H9 (cell line): ENCODE data around the gene SLC37A4. TPM values are rescaled to one million over a fixed set of nuclear protein-coding genes. Genes with fewer than 3 reads are reported as not detected.
"Not testable (repeated sequence)": the region's sequence is repeated elsewhere in the genome, so short reads cannot be mapped to it uniquely, and the experiment has no call there.

Experiments
- DNase-seq: peaks from one replicate; pipeline ENCODE4 v3.0.0-alpha.2; 2017
- H2AFZ ChIP-seq: one replicate; pipeline ENCODE4 v1.6.1; 2013; ENCODE audit warnings: mild to moderate bottlenecking, low read length, control low read depth, moderate library complexity
- H2AK5ac ChIP-seq: 2 replicates; pipeline ENCODE4 v1.6.1; 2013; ENCODE audit warnings: low read length, control low read depth, mixed read lengths; ENCODE audit not compliant: insufficient read length
- H2BK120ac ChIP-seq: one replicate; pipeline ENCODE4 v1.6.1; 2013; ENCODE audit warnings: low read depth, mild to moderate bottlenecking, low read length, control low read depth, inconsistent platforms; ENCODE audit not compliant: poor library complexity, severe bottlenecking
- H2BK12ac ChIP-seq: 2 replicates; pipeline ENCODE4 v1.6.1; 2013; ENCODE audit warnings: low read length, control low read depth, mixed read lengths, low read depth; ENCODE audit not compliant: insufficient read length
- H2BK15ac ChIP-seq: 2 replicates; pipeline ENCODE4 v1.6.1; 2013; ENCODE audit warnings: low read depth, low read length, control low read depth
- H2BK20ac ChIP-seq: one replicate; pipeline ENCODE4 v1.6.1; 2013; ENCODE audit warnings: low read depth, mild to moderate bottlenecking, low read length, control low read depth, inconsistent platforms; ENCODE audit not compliant: poor library complexity, severe bottlenecking
- H2BK5ac ChIP-seq: 2 replicates; pipeline ENCODE4 v1.6.1; 2013; ENCODE audit warnings: low read length, control low read depth, mixed read lengths; ENCODE audit not compliant: insufficient read length
- H3K14ac ChIP-seq: 2 replicates; pipeline ENCODE4 v1.6.1; 2013; ENCODE audit warnings: low read length, control low read depth; ENCODE audit not compliant: insufficient read depth
- H3K18ac ChIP-seq: 2 replicates; pipeline ENCODE4 v1.6.1; 2013; ENCODE audit warnings: low read depth, mild to moderate bottlenecking, mixed read lengths, low read length, control low read depth; ENCODE audit not compliant: insufficient read length
- H3K23ac ChIP-seq: 2 replicates; pipeline ENCODE4 v1.6.1; 2013; ENCODE audit warnings: low read length, control low read depth, mixed read lengths, low read depth; ENCODE audit not compliant: insufficient read length
- H3K23me2 ChIP-seq: 2 replicates; pipeline ENCODE4 v1.6.1; 2013; ENCODE audit warnings: low read depth, mild to moderate bottlenecking, mixed read lengths, low read length, control low read depth; ENCODE audit not compliant: insufficient read length, poor library complexity, severe bottlenecking
- H3K27ac ChIP-seq: 2 replicates; pipeline ENCODE4 v1.5.1; 2013; ENCODE audit warnings: low read length, control low read depth, mixed read lengths, low read depth; ENCODE audit not compliant: insufficient read length
- H3K27me3 ChIP-seq: 2 replicates; pipeline ENCODE4 v1.6.1; 2013; ENCODE audit warnings: low read length, control low read depth, inconsistent platforms; ENCODE audit not compliant: insufficient read depth
- H3K4ac ChIP-seq: 2 replicates; pipeline ENCODE4 v1.6.1; 2013; ENCODE audit warnings: low read depth, mild to moderate bottlenecking, control low read depth, inconsistent platforms, low read length, moderate library complexity
- H3K4me1 ChIP-seq: 2 replicates; pipeline ENCODE4 v1.6.1; 2013; ENCODE audit warnings: low read length, control low read depth, inconsistent platforms; ENCODE audit not compliant: insufficient read depth
- H3K4me2 ChIP-seq: 2 replicates; pipeline ENCODE4 v1.6.1; 2013; ENCODE audit warnings: low read length, control low read depth, mixed read lengths; ENCODE audit not compliant: insufficient read length, insufficient read depth
- H3K56ac ChIP-seq: 2 replicates; pipeline ENCODE4 v1.6.1; 2013; ENCODE audit warnings: low read depth, mild to moderate bottlenecking, mixed read lengths, low read length, control low read depth; ENCODE audit not compliant: insufficient read length
- H3K79me1 ChIP-seq: 2 replicates; pipeline ENCODE4 v1.6.1; 2013; ENCODE audit warnings: low read depth, mild to moderate bottlenecking, moderate library complexity, low read length, control low read depth, inconsistent platforms; ENCODE audit not compliant: insufficient read depth, poor library complexity, severe bottlenecking
- H3K79me2 ChIP-seq: 2 replicates; pipeline ENCODE4 v1.6.1; 2013; ENCODE audit warnings: low read length, control low read depth, inconsistent platforms; ENCODE audit not compliant: insufficient read depth
- H3K9ac ChIP-seq: 2 replicates; pipeline ENCODE4 v1.6.1; 2013; ENCODE audit warnings: low read length, control low read depth, mixed read lengths; ENCODE audit not compliant: insufficient read length; ENCODE audit errors: extremely low read depth
- H3K9me3 ChIP-seq: one replicate; pipeline ENCODE4 v1.6.1; 2013; ENCODE audit warnings: low read depth, low read length, inconsistent platforms; ENCODE audit not compliant: control insufficient read depth
- H3T11ph ChIP-seq: one replicate; pipeline ENCODE4 v1.6.1; 2013; ENCODE audit warnings: mild to moderate bottlenecking, low read length, control low read depth, inconsistent platforms
- H4K20me1 ChIP-seq: one replicate; pipeline ENCODE4 v1.6.1; 2013; ENCODE audit not compliant: control insufficient read depth, insufficient read length, insufficient read depth
- H4K5ac ChIP-seq: 2 replicates; pipeline ENCODE4 v1.6.1; 2013; ENCODE audit warnings: low read depth, mild to moderate bottlenecking, mixed read lengths, low read length, control low read depth; ENCODE audit not compliant: insufficient read length
- H4K8ac ChIP-seq: replicated peaks from 2 replicates; pipeline ENCODE4 v1.6.1; 2013; ENCODE audit warnings: low read length, control low read depth, mixed read lengths, low read depth; ENCODE audit not compliant: insufficient read length
- H4K91ac ChIP-seq: 2 replicates; pipeline ENCODE4 v1.6.1; 2013; ENCODE audit warnings: low read depth, mild to moderate bottlenecking, moderate library complexity, mixed read lengths, low read length, control low read depth; ENCODE audit not compliant: insufficient read length
- H3K27ac Mint-ChIP-seq, 3 experiments: 2 replicates in 2 of 3; 3 replicates in 1 of 3; pipeline ENCODE4 v1.8.0; 2020 to 2021; ENCODE audit warnings: mixed read lengths in 3 of 3, mild to moderate bottlenecking in 1 of 3, moderate library complexity in 1 of 3
- H3K27me3 Mint-ChIP-seq: 2 replicates; pipeline ENCODE4 v1.8.0; 2021; ENCODE audit warnings: low read depth, mild to moderate bottlenecking, moderate library complexity, mixed read lengths
- H3K36me3 Mint-ChIP-seq, 3 experiments: 2 replicates in 2 of 3; 3 replicates in 1 of 3; pipeline ENCODE4 v1.8.0; 2020 to 2021; ENCODE audit warnings: low read depth in 3 of 3, mixed read lengths in 3 of 3; ENCODE audit not compliant: insufficient read depth in 1 of 3
- H3K4me1 Mint-ChIP-seq, 2 experiments: 2 replicates each; pipeline ENCODE4 v1.8.0; 2020; ENCODE audit warnings: mixed read lengths in 2 of 2
- H3K4me3 Mint-ChIP-seq, 2 experiments: 2 replicates in 1 of 2; 3 replicates in 1 of 2; pipeline ENCODE4 v1.8.0; 2020 to 2021; ENCODE audit warnings: mild to moderate bottlenecking in 2 of 2, mixed read lengths in 2 of 2, moderate library complexity in 1 of 2
- H3K9me3 Mint-ChIP-seq, 2 experiments: 2 replicates in 1 of 2; 3 replicates in 1 of 2; pipeline ENCODE4 v1.8.0; 2020; ENCODE audit warnings: mild to moderate bottlenecking in 2 of 2, mixed read lengths in 2 of 2, moderate library complexity in 1 of 2
- CTCF ChIP-seq: fragments of 200-600 bp; sonication (generic); conservative IDR thresholded peaks from 3 replicates; pipeline ENCODE4 v1.8.0; 2021; ENCODE audit warnings: antibody characterized with exemption, mild to moderate bottlenecking
- WGBS: extraction: QIAGEN DNeasy Blood & Tissue Kit; methylation state at CpG from one replicate; pipeline ENCODE4 v1.1.7; 2013; ENCODE audit warnings: missing lambda C conversion rate, low lambda C conversion rate, mixed read lengths; ENCODE audit not compliant: insufficient read length; ENCODE audit errors: extremely low coverage; 5-methylcytosine and 5-hydroxymethylcytosine counted together
- total RNA-seq: library from RNA; stranded (reverse); gene quantifications from 2 replicates; pipeline ENCODE4 v1.2.1, GENCODE V29; 2021

The SLC37A4 gene
- total RNA-seq, 1 experiment from 2014 or later: 41.0 TPM

- H3K56ac ChIP-seq: no peak overlapping the region
- no peak overlapping the region for H3T11ph ChIP-seq
- no peak for TF ChIP-seq CTCF
- H2BK20ac ChIP-seq: no peak overlapping the region
- H3K9ac ChIP-seq: no peak overlapping the region
- no peak overlapping the region for H4K91ac ChIP-seq
- H3K27ac ChIP-seq: no peak overlapping the region
- WGBS: no CpG with 5 or more reads among the region's 4 CpGs
- Mint-ChIP-seq H3K4me3 (no peak overlapping the region; a peak in 1 of 5 replicates), H3K4me1 (peaks cover 16 to 27% of the 10 kb centered on the region in 2 experiments), H3K9me3 (no peaks in the 10 kb centered on the region), H3K27me3 (no peaks in the 10 kb centered on the region), H3K27ac (peak overlapping the region in 2 of 3 experiments; percentile 34 to 64; a peak in 3 of 7 replicates), H3K36me3 (peaks cover 15 to 28% (median 21%) of the 10 kb centered on the region in 3 experiments; a peak in 6 of 7 replicates)
- no peak overlapping the region for H3K14ac ChIP-seq
- DNase-seq: no peak
- no peak overlapping the region for H2BK120ac ChIP-seq
- H3K4me2 ChIP-seq: no peak overlapping the region
- H2BK12ac ChIP-seq: no peak overlapping the region
- no peak overlapping the region for H2BK5ac ChIP-seq
- no peaks in the 10 kb centered on the region for H4K20me1 ChIP-seq
- no peak overlapping the region for H3K23ac ChIP-seq
- no peaks in the 10 kb centered on the region for H3K4me1 ChIP-seq
- H3K23me2 ChIP-seq: no peaks in the 10 kb centered on the region
- H3K27me3 ChIP-seq: no peaks in the 10 kb centered on the region
- H3K9me3 ChIP-seq: no peaks in the 10 kb centered on the region
- H3K4ac ChIP-seq: no peak overlapping the region
- no peak overlapping the region for H2AK5ac ChIP-seq
- H4K5ac ChIP-seq: no peak overlapping the region
- H2AFZ ChIP-seq: no peak overlapping the region
- H2BK15ac ChIP-seq: no peak overlapping the region
- H3K18ac ChIP-seq: no peak overlapping the region
- H3K79me1 ChIP-seq: no peaks in the 10 kb centered on the region
- H4K8ac ChIP-seq: no peak overlapping the region
- H3K79me2 ChIP-seq: no peaks in the 10 kb centered on the region
Measured at GRCh38 chr11:119041821-119042514, 11.3 kb upstream of the SLC37A4 start.

- not testable (repeated sequence) for H3K23ac ChIP-seq, H2BK15ac ChIP-seq, H2AFZ ChIP-seq, H2AK5ac ChIP-seq, DNase-seq, H4K91ac ChIP-seq, H2BK20ac ChIP-seq, H3K27ac ChIP-seq, H3K4me2 ChIP-seq, H3K9me3 ChIP-seq, H3K36me3 Mint-ChIP-seq, H3K4me1 ChIP-seq, H3K18ac ChIP-seq, H3K23me2 ChIP-seq, H3K27me3 Mint-ChIP-seq, H3K9me3 Mint-ChIP-seq, H3K79me1 ChIP-seq, H3T11ph ChIP-seq, H3K14ac ChIP-seq, H3K56ac ChIP-seq, H3K27me3 ChIP-seq, H3K9ac ChIP-seq, H2BK12ac ChIP-seq, H2BK5ac ChIP-seq, H4K8ac ChIP-seq, H3K79me2 ChIP-seq, H3K4me3 Mint-ChIP-seq, H4K5ac ChIP-seq, H3K4ac ChIP-seq, H4K20me1 ChIP-seq, H2BK120ac ChIP-seq
- peaks cover 14 to 15% of the 10 kb centered on the region in 2 experiments for H3K4me1 Mint-ChIP-seq
- WGBS: no CpG with 5 or more reads among the region's 11 CpGs
- peak overlapping the region in 1 of 3 experiments; percentile 50; a peak in 2 of 7 replicates for H3K27ac Mint-ChIP-seq
Measured at GRCh38 chr11:119039471-119039870, 8.8 kb upstream of the SLC37A4 start.
